Ishikawa (cell line): ENCODE results near the gene FIGLA.

ENCODE experiments used
- CEBPB ChIP-seq: IDR thresholded peaks from 2 replicates; pipeline ENCODE4 v1.6.1; 2012
- CREB1 ChIP-seq: IDR thresholded peaks from 2 replicates; pipeline ENCODE4 v1.6.1; 2012; ENCODE audit warnings: low read depth
- EGR1 ChIP-seq: IDR thresholded peaks from 2 replicates; pipeline ENCODE4 v1.6.1; 2012
- EP300 ChIP-seq: IDR thresholded peaks from 2 replicates; pipeline ENCODE4 v1.6.1; 2012; ENCODE audit warnings: borderline replicate concordance
- FOXM1 ChIP-seq: IDR thresholded peaks from 2 replicates; pipeline ENCODE4 v1.6.1; 2012; ENCODE audit warnings: low read depth, borderline replicate concordance
- MAX ChIP-seq: IDR thresholded peaks from 2 replicates; pipeline ENCODE4 v1.6.1; 2012
- NFIC ChIP-seq: IDR thresholded peaks from 2 replicates; pipeline ENCODE4 v1.6.1; 2012
- RAD21 ChIP-seq: IDR thresholded peaks from 2 replicates; pipeline ENCODE4 v1.6.1; 2012; ENCODE audit warnings: low read depth
- REST ChIP-seq: IDR thresholded peaks from 2 replicates; pipeline ENCODE4 v1.6.1; 2012; ENCODE audit warnings: low read depth, mild to moderate bottlenecking
- TAF1 ChIP-seq: IDR thresholded peaks from 2 replicates; pipeline ENCODE4 v1.6.1; 2012; ENCODE audit warnings: low read depth, mild to moderate bottlenecking
- TCF12 ChIP-seq: IDR thresholded peaks from 2 replicates; pipeline ENCODE4 v1.6.1; 2012; ENCODE audit warnings: low read depth
- TEAD4 ChIP-seq: IDR thresholded peaks from 2 replicates; pipeline ENCODE4 v1.6.1; 2012
- USF1 ChIP-seq: IDR thresholded peaks from 2 replicates; pipeline ENCODE4 v1.6.1; 2012
- YY1 ChIP-seq: IDR thresholded peaks from 2 replicates; pipeline ENCODE4 v1.6.1; 2012; ENCODE audit warnings: low read depth
- ZBTB7A ChIP-seq: IDR thresholded peaks from 2 replicates; pipeline ENCODE4 v1.6.1; 2012; ENCODE audit warnings: low read depth

The FIGLA gene

GRCh38 chr2:70827388-70827787, 36.9 kb upstream of the FIGLA start:
- TF ChIP-seq YY1 (no peak), MAX (no peak), TAF1 (no peak), CEBPB (no peak), FOXM1 (no peak), ZBTB7A (no peak), TEAD4 (no peak), CREB1 (no peak), NFIC (no peak), EGR1 (no peak), REST (no peak), RAD21 (no peak), EP300 (no peak), TCF12 (no peak), USF1 (no peak)

DNA sequence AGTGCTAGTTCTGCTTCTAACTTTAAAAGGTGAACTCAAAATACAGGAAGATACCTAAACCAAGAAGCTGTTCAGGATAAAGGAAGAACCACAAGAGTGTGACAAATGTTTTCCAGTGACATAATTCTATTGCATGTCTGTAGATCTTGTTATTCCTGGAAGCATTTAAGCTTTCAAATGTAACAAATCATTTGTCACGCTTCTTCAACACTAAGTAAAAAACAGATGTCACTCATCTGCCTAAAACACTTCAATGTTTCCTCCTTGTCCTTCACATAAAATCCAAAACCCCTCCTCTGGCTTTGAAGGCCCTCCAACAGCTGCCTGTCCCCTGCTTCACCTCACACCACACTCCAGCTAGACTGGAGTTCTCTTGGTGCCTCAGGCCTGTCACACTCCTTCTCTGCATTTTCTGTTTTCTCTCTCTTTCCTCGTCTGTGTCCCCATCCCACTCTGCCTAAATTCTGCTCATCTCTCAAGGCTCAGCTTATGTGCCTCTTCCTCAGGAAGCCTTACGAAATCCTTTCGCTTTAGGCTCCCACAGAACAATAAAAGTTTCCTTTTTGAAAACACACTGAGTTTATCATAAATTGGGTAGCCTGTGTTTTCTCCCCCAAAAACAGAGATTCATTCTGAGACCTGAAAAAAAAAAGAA, 36.4 kb upstream of the FIGLA start:
- TF ChIP-seq ZBTB7A (no peak), RAD21 (no peak), EP300 (no peak), TEAD4 (no peak), YY1 (no peak), EGR1 (no peak), CEBPB (no peak), USF1 (no peak), MAX (no peak), CREB1 (no peak), TAF1 (no peak), TCF12 (no peak), NFIC (no peak), REST (no peak), FOXM1 (no peak)

DNA sequence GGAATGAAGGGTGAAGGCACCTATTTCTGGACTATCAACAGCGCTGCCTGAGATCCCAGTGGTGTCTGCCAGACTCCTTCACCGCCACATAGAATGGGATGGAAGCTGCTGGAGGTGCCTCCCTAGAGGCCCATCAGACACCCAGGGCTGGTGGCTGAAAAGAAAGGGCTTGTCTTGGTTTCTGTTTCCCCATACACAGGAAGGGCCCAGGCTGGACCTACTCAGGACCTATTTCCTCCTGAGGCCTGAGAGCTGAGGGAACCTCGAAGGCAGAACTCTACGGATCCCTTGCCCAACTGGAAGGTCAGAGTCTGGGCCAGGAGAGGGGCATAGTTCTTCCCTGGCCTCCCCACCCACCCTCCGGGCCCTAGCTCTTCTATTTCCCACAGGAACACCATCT, 32.8 kb upstream of the FIGLA start:
- TF ChIP-seq CREB1 (no peak), NFIC (no peak), ZBTB7A (no peak), TCF12 (no peak), FOXM1 (no peak), CEBPB (no peak), REST (no peak), YY1 (no peak), TEAD4 (no peak), EGR1 (no peak), USF1 (no peak), MAX (no peak), EP300 (no peak), RAD21 (no peak), TAF1 (no peak)

- TF ChIP-seq EGR1 (no peak), CEBPB (no peak), CREB1 (no peak), RAD21 (no peak), MAX (no peak), TEAD4 (no peak), USF1 (no peak), YY1 (no peak), NFIC (no peak), EP300 (no peak)
Measured at GRCh38 chr2:70822843-70823242, 32.4 kb upstream of the FIGLA start.
